OCI-LY1 (cell line): ENCODE data around the gene DAAM2.

ENCODE experiments used
- EZH2 ChIP-seq: fragments of 200-600 bp; sonication (generic), shearing (Covaris generic); IDR thresholded peaks from 2 replicates; pipeline ENCODE4 v1.8.0; 2017; ENCODE audit warnings: borderline replicate concordance, mixed run types, mild to moderate bottlenecking, antibody characterized with exemption, low read length, moderate library complexity, mixed read lengths
- TF ChIP-seq, protein P1 (sequence below): fragments of 200-600 bp; sonication (generic), shearing (Covaris generic); IDR thresholded peaks from 2 replicates; pipeline ENCODE4 v1.5.1; 2017; ENCODE audit warnings: mild to moderate bottlenecking, antibody characterized with exemption, low read length, moderate library complexity, mixed read lengths

DNA sequence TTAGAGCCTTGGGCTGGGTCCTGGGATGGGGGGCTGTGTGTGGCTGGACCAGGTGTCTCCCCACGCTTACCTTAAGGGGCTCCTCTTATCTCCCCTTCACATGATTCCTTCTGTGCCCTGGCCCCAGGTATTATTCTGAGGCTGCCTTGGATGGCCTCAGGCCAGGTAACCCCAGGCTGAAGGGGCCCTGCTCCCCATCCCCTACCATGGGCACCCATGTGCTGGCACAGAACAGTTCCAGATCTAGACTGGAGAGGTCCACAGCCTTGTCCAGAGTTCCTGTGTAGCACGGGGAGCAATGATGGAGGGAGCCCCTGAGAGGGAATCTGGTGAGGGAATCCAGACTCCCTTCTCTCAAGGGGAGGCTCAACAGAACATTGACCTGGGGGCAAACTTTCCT is 110.0 kb downstream of the DAAM2 start:
- TF ChIP-seq, protein P1, sequence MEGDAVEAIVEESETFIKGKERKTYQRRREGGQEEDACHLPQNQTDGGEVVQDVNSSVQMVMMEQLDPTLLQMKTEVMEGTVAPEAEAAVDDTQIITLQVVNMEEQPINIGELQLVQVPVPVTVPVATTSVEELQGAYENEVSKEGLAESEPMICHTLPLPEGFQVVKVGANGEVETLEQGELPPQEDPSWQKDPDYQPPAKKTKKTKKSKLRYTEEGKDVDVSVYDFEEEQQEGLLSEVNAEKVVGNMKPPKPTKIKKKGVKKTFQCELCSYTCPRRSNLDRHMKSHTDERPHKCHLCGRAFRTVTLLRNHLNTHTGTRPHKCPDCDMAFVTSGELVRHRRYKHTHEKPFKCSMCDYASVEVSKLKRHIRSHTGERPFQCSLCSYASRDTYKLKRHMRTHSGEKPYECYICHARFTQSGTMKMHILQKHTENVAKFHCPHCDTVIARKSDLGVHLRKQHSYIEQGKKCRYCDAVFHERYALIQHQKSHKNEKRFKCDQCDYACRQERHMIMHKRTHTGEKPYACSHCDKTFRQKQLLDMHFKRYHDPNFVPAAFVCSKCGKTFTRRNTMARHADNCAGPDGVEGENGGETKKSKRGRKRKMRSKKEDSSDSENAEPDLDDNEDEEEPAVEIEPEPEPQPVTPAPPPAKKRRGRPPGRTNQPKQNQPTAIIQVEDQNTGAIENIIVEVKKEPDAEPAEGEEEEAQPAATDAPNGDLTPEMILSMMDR, result no peak
- no peak for TF ChIP-seq EZH2
